ENCODE measurements around the gene SEC24B. TPM values are rescaled to one million over a fixed set of nuclear protein-coding genes. Genes with fewer than 3 reads are reported as not detected.

Gene SEC24B
- total and polyA plus RNA-seq, 2 experiments from 2014 or later, result 9.4 to 32.8 TPM

GRCh38 chr4:109429545-109429944, 4.1 kb upstream of the SEC24B start:
- TF ChIP-seq NANOG (IDR thresholded peaks at IDR 0.05; ENCODE audit: borderline replicate concordance) (no peak), STAT1 (IDR thresholded peaks at IDR 0.05; ENCODE audit: unreplicated experiment) (no peak), REST (IDR thresholded peaks at IDR 0.05; ENCODE audit: unreplicated experiment) (no peak), POLR2AphosphoS5 (IDR thresholded peaks at IDR 0.05; ENCODE audit: low read depth) (no peak), ZNF462 (CRISPR knock-in tag; IDR thresholded peaks at IDR 0.05) (no peak), EZH2 (IDR thresholded peaks at IDR 0.05; ENCODE audit: low read depth, unreplicated experiment) (no peak), JUNB (IDR thresholded peaks at IDR 0.05; ENCODE audit: unreplicated experiment) (no peak), CTCF (conservative IDR thresholded peaks at IDR 0.05; ENCODE audit: low read depth in 2 of 2) (no peak), ZNF331 (CRISPR knock-in tag; IDR thresholded peaks at IDR 0.05; ENCODE audit: low read depth) (no peak)
- Histone ChIP-seq H3K36me3 (ENCODE audit: insufficient read depth) (no peaks in the 10 kb centered on the region), H3F3A (replicated peaks; ENCODE audit: low read depth) (no peaks in the 10 kb centered on the region), H3K4me2 (no peak overlapping the region), H4K20me1 (replicated peaks; ENCODE audit: insufficient read depth) (peaks cover under 1% of the 10 kb centered on the region; the same call in 1 of the 2 replicates), H3K79me2 (replicated peaks; ENCODE audit: insufficient read depth) (peaks cover 5% of the 10 kb centered on the region), H3K4me3 (no peak overlapping the region), H2AFZ (no peak overlapping the region), H3K27ac (ENCODE audit: low read depth) (no peak overlapping the region), H3K4me1 (ENCODE audit: insufficient read depth) (peaks cover 9% of the 10 kb centered on the region), H3K9me2 (ENCODE audit: insufficient read depth) (no peaks in the 10 kb centered on the region), H3K27me3 (ENCODE audit: insufficient read depth) (no peaks in the 10 kb centered on the region)
- Mint-ChIP-seq H3K4me3 (no peak overlapping the region), H3K9me3 (no peaks in the 10 kb centered on the region), H3K27ac (no peak overlapping the region), H3K27me3 (ENCODE audit: insufficient read depth, low read depth, poor library complexity) (peaks cover 2% of the 10 kb centered on the region), H3K4me1 (peaks cover 12% of the 10 kb centered on the region), H3K36me3 (ENCODE audit: low read depth) (peaks cover 4% of the 10 kb centered on the region; the same call in 2 of the 3 replicates)
- ATAC-seq, result no peak
- DNase-seq (ENCODE audit: low spot score), result no peak

Data from GM23338 (cell line).